Measurements from ENCODE around the gene SUCO.
"Not testable (repeated sequence)": the region's sequence is repeated elsewhere in the genome, so short reads cannot be mapped to it uniquely, and the experiment has no call there.

DNA sequence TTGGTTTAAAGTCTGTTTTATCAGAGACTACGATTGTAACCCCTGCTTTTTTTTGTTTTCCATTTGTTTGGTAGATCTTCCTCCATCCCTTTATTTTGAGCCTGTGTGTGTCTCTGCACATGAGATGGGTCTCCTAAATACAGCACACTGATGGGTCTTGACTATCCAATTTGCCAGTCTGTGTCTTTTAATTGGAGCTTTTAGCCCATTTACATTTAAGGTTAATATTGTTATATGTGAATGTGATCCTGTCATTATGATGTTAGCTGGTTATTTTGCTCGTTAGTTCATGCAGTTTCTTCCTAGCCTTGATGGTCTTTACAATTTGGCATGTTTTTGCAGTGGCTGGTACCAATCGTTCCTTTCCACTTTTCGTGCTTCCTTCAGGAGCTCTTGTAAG is 62.1 kb downstream of the SUCO start:
- TF ChIP-seq, protein P1, sequence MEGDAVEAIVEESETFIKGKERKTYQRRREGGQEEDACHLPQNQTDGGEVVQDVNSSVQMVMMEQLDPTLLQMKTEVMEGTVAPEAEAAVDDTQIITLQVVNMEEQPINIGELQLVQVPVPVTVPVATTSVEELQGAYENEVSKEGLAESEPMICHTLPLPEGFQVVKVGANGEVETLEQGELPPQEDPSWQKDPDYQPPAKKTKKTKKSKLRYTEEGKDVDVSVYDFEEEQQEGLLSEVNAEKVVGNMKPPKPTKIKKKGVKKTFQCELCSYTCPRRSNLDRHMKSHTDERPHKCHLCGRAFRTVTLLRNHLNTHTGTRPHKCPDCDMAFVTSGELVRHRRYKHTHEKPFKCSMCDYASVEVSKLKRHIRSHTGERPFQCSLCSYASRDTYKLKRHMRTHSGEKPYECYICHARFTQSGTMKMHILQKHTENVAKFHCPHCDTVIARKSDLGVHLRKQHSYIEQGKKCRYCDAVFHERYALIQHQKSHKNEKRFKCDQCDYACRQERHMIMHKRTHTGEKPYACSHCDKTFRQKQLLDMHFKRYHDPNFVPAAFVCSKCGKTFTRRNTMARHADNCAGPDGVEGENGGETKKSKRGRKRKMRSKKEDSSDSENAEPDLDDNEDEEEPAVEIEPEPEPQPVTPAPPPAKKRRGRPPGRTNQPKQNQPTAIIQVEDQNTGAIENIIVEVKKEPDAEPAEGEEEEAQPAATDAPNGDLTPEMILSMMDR (IDR thresholded peaks at IDR 0.05) = not testable (repeated sequence)
- TF ChIP-seq POLR2A (IDR thresholded peaks at IDR 0.05) = not testable (repeated sequence)
